NK-92 treated with Interleukin-12 subunit alpha and Interleukin-12 subunit beta, amount 100 ng/mL, for 24 hours (cell line): ENCODE data around the gene NTN3.
"Not testable (repeated sequence)": the region's sequence is repeated elsewhere in the genome, so short reads cannot be mapped to it uniquely, and the experiment has no call there.

Experiments
- DNase-seq: peaks from one replicate; lab custom pipeline; 2025; lab: John Stamatoyannopoulos, UW

NTN3 gene

DNA sequence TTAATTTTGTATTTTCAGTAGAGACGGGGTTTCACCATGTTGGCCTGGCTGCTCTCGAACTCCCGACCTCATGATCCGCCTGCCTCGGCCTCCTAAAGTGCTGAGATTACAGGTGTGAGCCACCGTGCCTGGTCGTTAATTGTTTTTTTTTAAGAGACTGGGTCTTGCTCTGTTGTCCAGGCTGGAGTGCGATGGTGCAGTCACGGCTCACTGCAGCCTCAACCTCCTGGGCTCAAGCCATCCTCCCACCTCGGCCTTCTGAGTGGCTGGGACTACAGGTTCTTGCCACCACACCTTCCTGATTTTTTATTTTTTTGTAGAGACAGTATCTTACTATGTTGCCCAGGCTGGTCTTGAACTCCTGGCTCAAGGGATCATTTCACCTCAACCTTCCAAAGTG, 8.9 kb downstream of the NTN3 start:
- DNase-seq, result not testable (repeated sequence)

DNA sequence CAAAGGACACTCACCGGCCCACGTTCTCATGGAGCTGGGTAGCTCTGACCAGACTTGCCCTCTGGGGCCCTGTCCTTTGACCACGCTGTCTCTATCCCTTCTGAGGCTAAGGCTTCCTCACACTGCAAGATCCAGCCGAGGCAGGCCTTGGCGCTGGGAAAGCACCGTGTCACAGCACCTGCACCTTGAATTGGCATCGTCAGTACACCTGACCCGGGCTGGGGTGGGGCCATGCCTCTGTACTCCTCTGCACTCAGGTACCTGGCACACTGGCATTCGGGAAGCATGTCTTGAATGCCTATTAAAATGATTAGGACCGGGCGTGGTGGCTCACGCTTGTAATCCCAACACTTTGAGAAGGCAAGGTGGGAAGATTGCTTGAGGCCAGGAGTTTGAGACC, 9.9 kb downstream of the NTN3 start:
- no peak for DNase-seq

DNA sequence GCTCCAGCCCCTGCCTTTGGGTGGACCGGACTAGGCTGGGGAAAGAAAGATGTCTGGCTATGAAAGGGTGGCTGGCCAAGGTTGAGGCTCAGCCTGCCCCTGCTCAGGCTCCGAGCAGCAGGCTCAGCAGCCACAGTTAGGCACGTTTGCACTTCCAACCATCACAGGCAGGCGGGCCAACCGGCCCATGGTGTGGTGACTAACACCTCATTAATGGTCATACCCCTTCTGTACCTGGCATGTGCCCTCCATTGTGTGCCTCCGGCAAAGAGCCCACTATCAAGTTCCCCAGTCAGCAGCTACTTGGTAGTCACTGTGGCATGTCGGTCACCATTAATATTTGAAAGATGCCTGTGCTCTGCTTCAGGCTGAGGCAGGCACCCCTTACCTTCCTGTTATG, 10.6 kb downstream of the NTN3 start:
- no peak for DNase-seq

DNA sequence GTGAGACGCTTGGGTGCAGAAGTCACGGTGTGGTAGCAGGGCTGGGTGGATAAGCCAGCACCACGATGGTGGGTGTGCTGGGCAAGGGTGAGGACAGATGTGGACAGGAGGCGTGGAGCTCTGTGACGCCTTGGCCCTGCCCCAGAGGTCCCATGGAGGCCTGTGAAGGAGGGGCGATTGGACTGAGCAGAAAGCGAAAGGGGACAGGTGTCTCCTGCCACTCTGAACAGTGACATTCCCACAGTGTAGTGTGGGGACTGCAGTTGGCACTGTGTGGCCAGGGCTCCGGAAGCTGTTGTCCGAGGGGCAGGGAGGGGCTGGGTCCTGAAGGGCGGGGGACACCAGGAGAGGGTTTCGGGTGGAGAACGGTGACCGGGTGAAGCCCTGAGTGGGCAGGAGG, 11.2 kb downstream of the NTN3 start:
- no peak for DNase-seq

DNA sequence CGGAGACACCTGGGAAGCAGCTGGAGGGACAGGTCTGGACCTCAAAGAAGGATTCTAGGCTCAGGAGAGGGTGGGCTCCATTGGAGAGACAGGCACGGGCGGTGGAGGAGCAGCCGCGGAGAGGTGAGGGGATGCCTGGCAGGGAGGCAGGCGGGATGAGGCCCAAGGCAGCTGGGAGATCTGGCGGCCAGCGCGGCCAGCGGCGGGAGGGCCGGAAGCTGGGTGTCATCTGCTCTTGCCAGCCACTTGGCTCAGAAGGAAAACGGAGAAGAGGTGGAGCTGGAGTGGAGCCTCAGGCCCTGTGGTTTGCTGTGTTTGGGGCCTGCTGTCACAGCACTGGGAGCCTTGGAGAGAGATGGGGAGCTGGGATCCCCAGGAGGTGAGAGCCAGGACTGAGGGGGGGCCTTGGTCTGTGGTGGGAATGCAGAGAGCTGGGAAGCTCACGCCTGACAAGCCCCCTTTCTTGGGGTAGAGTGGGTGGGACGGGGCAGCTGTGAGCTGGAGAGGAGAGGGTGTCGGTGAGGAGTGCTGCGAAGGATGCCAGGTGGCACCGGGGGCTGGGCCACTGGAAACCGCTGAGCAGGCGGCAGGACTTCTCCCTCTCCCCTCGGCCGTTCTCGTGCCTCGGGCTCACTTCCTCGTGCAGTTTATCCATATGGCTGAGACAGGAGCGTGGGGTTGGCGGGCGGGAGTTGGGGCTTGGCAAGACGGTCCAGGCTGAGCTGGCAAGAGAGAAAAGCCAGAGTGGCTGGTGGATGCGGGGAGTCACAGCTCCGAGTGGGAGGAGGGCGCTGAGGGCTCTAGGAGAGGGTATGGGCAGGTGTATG, 11.8 kb downstream of the NTN3 start:
- DNase-seq, result no peak

DNA sequence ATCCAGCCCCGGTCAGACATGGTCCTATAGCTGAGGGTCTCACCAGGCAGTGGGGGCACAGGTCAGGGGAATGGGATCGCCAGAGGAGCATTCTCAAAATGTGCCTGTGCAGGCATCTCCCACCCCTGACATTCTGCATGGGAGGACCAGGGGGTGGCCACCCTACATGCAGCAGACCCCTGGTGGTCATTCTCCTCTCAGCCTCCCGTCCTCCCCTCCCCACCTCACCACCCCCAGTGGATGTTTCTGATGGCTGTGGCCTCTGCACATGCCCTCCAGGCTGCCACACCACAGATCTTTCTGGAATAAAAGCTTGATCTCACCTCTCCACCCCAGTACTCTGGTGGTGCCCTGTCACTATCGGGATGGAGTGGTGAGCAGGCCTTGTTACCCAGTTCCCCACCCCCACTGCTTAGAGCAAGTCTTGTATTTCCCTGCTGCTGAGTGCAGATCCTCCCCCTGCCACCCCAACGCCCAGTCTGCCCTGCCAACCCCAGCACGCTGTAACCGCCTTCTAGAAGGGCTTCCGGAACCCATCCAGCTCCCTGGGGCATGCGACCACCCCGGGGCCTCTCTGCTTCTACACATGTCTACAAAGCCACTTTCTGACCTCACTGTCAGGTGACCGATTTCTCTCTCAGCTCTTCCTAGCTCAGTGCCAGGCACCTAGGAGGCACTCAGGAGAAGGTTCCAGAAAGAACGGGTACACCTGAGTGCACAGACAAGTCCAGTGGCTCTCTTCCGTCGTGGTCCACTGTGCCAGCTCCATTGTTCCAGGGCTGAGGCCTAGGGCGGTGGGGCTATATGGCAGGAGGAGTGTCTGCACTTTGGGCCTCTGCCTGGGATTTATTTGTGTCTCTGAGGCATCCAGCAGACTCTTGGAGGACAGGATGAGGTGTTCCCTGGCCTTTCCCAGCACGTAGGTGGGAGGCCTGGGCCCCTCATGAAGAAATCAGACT, 13.1 kb downstream of the NTN3 start:
- no peak for DNase-seq

DNA sequence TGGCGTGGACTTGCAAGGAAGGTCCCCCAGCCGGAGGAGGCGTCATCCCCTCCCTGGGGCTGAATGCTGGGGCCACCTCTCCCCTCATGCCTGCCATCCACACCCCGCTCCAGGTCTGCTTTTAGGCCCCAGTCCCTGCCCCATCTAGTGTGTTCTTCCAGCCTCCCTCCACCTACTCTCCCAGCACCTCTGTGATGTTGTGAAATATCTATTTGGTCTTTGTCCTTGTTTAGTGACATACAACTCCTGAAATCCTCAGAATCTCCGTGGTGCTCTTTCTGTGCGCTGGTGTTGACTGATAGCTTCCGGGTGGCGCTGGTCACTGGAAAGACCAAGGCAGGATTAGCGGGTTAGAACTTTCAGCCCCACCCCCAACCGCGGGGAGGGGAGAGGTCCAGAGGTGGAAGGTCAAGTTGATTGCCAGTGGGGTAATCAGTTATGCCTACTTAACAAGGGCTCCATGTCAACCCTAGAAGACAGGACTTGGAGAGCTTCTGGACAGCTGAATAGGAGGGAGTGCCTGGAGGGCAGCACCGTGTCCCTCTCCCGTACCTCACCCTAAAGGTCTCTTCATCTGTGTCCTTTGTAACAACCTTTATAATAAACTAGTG, 13.9 kb downstream of the NTN3 start:
- no peak for DNase-seq

DNA sequence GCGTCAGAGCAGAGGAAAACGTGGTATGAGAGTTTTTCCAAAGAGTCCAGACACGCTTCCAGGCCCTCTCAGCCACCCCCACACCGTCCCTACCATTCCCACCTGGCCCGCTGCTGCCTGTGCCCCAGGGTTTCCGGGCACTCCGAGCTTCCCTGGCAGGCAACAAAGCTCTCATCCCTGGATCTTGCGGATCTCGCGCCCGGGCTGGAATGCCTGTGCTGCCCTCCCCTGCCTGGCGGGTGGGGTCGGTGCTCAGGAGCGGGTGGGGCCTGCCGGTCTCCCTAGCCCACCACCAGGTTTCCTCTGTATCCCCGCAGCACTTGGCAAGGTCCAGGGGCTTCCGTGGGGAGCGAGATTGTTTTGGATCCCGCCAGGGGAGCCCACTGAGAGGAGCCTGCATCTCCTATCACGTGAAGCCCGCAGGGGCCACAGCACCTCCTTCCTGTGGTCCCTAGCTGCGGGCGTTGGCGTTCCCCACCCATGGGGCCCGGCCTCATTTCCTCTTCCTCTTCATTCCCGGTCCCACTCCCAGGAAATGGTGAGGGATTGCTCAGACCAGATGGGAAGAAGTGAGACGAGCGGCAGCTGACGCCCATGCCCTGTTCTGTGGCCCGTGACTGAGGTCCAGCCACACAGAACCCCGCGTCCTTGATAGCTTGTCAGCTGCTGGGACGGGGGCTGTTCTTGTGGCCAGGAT, 14.9 kb downstream of the NTN3 start:
- no peak for DNase-seq

DNA sequence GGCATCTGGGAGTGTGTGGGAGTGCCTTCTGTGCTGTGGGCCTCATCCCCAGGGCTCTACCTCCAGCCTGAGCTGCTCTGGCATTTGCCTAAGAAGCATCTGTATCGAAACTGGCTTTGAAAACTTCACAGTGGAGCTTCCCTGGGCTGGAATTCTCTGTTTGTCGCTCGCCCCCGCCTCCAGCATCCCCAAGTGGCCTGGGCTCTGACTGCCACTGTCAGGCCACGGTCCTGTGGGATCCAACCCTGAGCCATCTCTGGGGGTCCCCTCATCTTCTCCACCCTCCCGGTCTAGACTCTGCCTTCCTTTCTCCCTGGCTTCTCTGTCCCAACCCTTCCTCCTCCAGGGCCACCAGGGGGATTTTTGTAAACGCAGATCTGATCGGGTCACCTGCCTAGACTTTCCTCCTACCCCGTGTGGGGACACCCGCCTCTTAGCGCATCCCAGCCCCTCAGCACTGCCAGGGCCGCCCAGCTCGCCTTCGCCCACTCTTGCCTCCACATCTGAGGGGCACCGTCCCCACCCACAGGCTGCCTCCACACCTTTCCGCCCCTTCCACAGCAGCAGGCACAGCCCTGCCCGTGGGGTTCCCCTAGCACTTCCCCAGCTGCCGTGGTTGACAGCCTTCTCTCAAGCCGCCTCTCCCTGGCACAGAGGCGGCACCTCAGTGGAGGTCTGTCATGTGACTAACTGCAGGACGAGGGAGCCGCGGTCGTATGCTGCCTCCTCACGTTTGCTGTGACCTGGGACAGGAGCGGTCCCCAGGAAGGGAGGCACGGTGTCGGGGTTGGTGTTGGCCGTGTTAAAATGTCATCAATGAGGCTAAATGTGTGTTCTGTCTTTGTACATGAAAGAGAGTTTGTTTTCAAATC, 15.8 kb downstream of the NTN3 start:
- no peak for DNase-seq

DNA sequence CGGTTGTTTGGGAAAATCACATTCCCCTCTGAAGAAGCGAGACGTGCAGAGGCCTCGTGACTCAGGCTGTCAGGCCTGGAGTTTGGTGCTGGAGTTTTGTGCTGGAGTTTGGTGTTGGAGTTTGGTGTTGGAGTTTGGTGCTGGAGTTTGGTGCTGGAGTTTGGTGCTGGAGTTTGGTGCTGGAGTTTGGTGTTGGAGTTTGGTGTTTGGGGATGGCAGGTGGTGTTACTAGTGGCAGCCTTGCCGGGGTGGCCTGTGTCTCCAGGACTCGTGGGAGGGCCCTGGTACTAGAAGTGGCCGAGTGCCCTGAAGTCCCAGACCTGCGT, 16.4 kb downstream of the NTN3 start:
- DNase-seq, result no peak

DNA sequence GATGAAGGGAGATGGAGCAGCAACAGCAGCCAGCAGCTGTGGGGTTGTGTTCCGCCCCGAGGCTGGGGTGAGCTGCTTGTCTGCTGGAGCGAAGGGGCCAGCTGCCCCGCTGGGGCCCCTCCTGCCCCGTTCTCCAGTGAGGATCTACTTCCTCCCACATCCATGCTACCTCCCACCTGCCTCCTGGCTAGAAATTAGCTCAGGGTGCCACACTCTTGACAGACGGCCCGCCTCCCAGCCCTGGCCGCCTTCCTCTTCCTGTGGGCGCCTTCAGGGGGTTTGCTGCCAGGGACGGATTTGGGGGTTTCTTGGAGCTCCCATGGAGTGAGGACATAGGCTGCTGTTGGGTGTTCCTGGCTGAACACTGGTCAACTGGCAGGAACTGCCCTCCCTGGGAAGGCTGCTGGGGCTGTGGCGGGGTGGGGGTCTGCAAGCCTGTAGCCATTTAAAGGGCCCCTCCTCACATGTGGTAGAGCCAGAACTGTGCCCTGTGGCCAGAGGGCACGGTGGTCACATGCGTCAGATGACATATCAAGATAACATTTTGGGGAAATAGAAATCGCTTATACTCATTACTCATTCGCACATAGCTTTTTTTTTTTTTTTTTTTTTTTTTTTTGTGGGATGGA, 16.9 kb downstream of the NTN3 start:
- no peak for DNase-seq

DNA sequence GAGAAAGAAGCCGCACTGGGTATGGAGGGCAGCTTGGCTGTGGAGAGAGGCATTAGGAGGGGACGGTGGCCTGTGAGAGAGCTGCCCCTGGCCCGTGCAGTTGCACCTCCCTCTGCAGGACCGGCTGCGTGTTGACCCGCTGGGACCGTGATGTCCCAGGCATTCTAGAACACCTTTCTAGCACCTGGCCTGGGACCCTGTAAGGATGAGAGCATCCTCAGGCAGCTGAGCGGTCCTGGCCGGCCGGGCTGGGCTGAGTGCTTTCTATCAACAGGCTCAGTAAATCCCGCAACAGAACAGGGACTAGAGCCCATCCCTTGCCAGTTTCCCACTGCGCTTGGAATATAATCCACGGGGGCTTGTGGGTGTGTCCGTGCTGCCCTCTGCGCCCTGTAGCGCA, 18.5 kb downstream of the NTN3 start:
- DNase-seq, result no peak

DNA sequence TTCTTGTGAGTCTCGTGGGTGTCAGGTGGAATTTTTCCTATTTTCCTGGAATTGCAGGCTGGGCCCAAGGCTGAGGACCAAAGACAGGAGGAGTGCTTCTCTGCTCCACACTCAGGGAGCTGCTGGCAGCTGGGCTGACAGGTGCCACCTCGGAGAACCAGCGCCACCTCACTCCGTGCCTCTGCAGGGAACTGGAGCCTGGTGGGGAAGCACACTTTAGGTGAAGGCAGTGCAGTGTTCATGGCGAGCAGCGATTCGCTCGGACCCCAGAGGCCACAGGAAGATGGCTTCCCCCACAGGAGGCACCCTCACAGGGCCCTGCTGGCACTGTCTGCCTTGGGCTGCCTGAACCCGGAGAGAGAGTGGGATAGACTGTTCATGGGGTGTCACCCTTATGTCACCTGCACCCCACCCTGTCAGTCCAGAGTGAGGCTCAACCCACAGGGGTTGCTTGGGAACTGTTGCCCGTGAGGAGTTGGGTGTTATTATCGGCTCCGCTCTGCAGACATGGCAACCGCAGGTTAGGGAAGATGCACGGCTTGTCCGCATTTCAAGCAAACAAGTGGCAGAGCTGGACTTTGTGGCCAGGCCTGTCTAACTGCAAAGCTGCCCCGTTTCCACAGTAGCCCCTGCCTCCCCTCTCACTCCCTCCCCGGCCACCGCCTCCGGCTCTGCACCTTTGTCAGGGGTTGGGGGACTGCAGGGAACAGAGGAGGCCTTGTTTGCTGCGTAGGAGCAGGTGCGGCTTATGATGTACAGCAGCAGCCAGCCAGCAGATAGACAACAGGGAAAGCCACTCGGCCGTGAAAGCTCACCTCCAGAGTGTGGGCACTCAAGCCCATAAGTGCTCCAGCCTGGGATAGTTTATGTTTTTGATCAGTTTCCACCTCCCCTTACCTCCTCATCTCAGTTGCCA, 19.4 kb downstream of the NTN3 start:
- no peak for DNase-seq

DNA sequence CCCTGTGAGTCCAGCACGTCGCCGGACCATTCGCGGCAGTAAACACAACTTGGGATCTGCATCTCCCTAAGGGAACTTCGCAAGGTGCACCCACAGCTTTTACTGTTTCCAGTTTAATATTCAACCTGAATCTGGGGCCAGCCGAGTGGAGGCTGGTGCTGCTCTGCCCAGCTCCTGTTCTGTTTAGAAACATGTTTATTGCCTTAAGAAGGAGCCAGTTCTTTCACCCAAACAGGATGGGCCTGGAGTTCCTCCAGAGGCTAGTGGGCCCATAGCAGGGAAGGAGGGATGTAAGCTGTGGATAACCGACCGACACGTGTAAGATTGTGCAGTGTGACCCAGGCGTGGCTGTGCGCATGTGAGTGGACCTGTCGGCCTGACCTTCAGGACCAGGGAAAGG, 21.2 kb downstream of the NTN3 start:
- no peak for DNase-seq

DNA sequence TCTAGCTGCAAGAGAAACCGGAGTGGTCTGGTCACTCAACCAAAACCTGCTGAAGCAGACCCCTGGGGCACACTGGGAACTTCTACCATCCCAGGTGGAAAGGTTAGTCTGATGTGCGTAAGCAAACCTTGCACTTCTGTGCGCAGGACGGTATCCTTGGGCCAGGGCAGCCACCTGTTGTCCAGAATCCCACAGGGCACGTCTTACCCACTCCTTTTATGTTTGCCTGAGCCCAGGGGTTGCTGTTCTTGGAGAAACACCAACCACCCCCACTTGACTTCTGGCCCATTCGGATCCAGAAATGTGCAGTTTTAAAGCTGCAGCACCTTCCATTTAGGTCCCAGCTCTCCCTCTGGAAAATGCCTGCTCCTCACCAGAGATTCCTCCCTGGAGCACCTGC, 22.5 kb downstream of the NTN3 start:
- DNase-seq, result no peak

DNA sequence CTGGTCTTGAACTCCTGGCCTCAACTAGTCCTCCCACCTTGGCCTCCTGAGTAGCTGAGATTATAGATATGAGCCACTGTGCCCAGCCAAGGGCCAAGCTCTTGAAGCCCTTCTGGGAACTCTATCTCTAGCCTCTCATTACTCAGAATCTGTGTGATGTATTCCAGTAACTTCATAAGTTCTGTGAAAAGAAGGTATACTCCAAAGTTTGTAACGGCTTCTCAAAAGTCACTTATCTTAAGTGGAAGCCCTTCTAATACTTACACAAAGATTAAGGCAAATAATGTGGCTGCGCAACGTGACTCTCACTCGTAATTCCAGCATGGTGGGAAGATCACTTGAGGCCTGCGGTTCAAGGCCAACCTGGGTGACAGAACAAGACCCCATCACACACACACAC, 23.5 kb downstream of the NTN3 start:
- DNase-seq, result no peak

DNA sequence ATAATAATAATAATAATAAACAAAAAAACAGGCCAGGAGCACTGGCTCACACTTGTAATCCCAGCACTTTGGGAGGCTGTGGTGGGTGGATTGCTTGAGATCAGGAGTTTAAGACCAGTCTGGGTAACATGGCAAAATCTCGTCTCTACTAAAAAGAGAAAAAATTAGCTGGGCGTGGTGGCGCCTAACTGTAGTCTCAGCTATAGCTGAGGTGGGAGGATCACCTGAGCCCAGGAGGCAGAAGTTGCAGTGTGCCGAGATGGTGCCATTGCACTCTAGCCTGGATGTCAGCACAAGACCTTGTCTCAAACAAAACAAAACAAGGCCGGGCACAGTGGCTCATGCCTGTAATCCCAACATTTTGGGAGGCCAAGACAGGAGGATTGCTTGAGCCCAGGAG, 23.9 kb downstream of the NTN3 start:
- no peak for DNase-seq

DNA sequence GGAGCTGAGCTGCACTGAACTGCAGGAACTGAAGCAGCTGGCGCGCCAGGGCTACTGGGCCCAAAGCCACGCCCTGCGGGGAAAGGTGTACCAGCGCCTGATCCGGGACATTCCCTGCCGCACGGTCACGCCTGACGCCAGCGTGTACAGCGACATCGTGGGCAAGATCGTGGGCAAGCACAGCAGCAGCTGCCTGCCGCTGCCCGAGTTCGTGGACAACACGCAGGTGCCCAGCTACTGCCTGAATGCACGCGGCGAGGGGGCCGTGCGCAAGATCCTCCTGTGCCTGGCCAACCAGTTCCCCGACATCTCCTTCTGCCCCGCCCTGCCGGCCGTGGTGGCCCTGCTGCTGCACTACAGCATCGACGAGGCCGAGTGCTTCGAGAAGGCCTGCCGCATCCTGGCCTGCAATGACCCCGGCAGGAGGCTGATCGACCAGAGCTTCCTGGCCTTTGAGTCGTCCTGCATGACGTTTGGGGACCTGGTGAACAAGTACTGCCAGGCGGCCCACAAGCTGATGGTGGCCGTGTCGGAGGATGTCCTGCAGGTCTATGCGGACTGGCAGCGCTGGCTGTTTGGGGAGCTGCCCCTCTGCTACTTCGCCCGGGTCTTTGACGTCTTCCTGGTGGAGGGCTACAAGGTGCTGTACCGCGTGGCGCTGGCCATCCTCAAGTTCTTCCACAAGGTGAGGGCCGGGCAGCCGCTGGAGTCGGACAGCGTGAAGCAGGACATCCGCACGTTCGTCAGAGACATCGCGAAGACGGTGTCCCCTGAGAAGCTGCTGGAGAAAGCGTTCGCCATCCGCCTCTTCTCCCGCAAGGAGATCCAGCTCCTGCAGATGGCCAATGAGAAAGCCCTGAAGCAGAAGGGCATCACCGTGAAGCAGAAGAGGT, 25.4 kb downstream of the NTN3 start:
- no peak for DNase-seq
